Right ventricle myocardium inferior (tissue), 1 donor: ENCODE measurements around the gene PHRF1. TPM values are rescaled to one million over a fixed set of nuclear protein-coding genes. Genes with fewer than 3 reads are reported as not detected.
"Not testable (repeated sequence)": the region's sequence is repeated elsewhere in the genome, so short reads cannot be mapped to it uniquely, and the experiment has no call there.

Experiments
- ATAC-seq: fragments of 200-7000 bp; cut with Tn5 transposase; one replicate; pipeline ENCODE4 v1.9.1; 2020; ENCODE audit warnings: mild to moderate bottlenecking, moderate library complexity
- DNase-seq: peaks from one replicate; pipeline ENCODE4 v3.0.0; 2021; ENCODE audit errors: missing footprints
- intact Hi-C: fragments of 100-400 bp; cut with DNase I; formaldehyde crosslinking; loops from one replicate; pipeline ENCODE4 v1.11.0; 2022
- total RNA-seq: library from RNA; stranded (reverse); fragmentation: NEBNext Ultra II Directional; extraction: Animal tissue kit (Norgen Biotek cat#: 25700); gene quantifications from one replicate; pipeline ENCODE4 v1.2.1, GENCODE V29; 2021
- donor health status: DM: no; HTN: yes; CAD: no; lungs with severe emphysema.

PHRF1 gene
- total RNA-seq, 1 donor from 2014 or later = 16.6 TPM

DNA sequence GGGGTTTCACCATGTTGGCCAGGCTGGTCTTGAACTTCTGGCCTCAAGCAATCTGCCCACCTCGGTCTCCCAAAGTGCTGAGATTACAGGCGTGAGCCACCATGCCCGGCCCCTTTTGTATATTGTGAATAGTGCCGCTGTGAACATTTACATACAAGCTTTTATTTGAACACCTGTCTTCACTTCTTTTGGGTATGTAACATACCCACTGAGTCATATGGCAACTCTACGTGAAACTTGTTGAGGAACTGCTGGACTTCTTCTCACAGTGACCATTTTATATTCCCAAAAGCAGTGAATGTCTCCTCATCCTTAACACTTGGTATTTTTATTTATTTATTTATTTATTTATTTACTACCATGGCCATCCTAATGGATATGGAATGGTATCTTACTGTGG lies 54.6 kb downstream of the PHRF1 start:
- DNase-seq (no peak), ATAC-seq (no peak)
- intact Hi-C loops = no loop called here

- intact Hi-C loops = no loop called here
- DNase-seq (peak; percentile 16), ATAC-seq (no peak)
Measured at GRCh38 chr11:635945-636510, 59.8 kb downstream of the PHRF1 start.

- intact Hi-C loops = no loop called here
- ATAC-seq (peak; percentile 63), DNase-seq (peak; percentile 49)
Measured at GRCh38 chr11:636511-637332, 60.5 kb downstream of the PHRF1 start, which contains the start of gene DRD4. Gene DRD4, plus strand, starts transcription at chr11:637269. Its CDS starts 36 bp downstream, at chr11:637305.

- DNase-seq = no peak
- ATAC-seq = no peak
- intact Hi-C loops = no loop called here
Measured at GRCh38 chr11:637333-637592, 61.0 kb downstream of the PHRF1 start.

- ATAC-seq (no peak), DNase-seq (peak; percentile 60)
- intact Hi-C loops = no loop called here
Measured at GRCh38 chr11:637593-638521, 61.6 kb downstream of the PHRF1 start.

GRCh38 chr11:638631-639331 lies 62.5 kb downstream of the PHRF1 start:
- intact Hi-C loops = no loop called here
- peak; percentile 35 for DNase-seq
- ATAC-seq = no peak

- intact Hi-C loops = no loop called here
- DNase-seq = peak; percentile 33
- ATAC-seq = no peak
Measured at GRCh38 chr11:639332-639955, 63.2 kb downstream of the PHRF1 start.

DNA sequence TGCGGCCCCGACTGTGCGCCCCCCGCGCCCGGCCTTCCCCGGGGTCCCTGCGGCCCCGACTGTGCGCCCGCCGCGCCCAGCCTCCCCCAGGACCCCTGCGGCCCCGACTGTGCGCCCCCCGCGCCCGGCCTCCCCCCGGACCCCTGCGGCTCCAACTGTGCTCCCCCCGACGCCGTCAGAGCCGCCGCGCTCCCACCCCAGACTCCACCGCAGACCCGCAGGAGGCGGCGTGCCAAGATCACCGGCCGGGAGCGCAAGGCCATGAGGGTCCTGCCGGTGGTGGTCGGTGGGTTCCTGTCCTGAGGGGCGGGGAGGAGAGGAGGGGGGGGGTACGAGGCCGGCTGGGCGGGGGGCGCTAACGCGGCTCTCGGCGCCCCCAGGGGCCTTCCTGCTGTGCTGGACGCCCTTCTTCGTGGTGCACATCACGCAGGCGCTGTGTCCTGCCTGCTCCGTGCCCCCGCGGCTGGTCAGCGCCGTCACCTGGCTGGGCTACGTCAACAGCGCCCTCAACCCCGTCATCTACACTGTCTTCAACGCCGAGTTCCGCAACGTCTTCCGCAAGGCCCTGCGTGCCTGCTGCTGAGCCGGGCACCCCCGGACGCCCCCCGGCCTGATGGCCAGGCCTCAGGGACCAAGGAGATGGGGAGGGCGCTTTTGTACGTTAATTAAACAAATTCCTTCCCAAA lies 63.9 kb downstream of the PHRF1 start:
- DNase-seq (peak; percentile 60), ATAC-seq (no peak)
- intact Hi-C loops = no loop called here

- ATAC-seq (no peak), DNase-seq (peak; percentile 52)
- intact Hi-C loops = no loop called here
Measured at GRCh38 chr11:641806-642370, 65.6 kb downstream of the PHRF1 start.

DNA sequence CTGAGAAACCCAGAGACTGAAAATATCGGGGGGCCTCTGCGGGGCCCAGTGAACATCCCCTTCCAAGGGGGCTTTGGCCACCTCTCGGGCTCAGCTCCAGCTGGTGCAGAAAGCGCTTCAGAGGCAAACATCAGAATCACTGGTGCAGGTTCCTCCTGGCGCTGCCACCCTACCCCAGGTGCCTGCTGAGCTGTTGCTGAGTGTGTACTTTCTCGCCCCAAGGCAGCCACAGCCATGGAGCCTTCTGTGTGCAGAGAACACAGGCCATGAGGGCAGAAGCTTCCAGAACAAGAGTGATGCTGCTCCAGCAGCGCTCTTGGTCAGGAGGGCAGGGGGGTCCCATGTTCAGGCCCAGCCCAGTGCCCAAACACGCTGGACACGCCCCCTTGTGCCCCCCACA lies 67.1 kb downstream of the PHRF1 start:
- ATAC-seq (no peak), DNase-seq (peak; percentile 45)
- intact Hi-C loops = no loop called here

DNA sequence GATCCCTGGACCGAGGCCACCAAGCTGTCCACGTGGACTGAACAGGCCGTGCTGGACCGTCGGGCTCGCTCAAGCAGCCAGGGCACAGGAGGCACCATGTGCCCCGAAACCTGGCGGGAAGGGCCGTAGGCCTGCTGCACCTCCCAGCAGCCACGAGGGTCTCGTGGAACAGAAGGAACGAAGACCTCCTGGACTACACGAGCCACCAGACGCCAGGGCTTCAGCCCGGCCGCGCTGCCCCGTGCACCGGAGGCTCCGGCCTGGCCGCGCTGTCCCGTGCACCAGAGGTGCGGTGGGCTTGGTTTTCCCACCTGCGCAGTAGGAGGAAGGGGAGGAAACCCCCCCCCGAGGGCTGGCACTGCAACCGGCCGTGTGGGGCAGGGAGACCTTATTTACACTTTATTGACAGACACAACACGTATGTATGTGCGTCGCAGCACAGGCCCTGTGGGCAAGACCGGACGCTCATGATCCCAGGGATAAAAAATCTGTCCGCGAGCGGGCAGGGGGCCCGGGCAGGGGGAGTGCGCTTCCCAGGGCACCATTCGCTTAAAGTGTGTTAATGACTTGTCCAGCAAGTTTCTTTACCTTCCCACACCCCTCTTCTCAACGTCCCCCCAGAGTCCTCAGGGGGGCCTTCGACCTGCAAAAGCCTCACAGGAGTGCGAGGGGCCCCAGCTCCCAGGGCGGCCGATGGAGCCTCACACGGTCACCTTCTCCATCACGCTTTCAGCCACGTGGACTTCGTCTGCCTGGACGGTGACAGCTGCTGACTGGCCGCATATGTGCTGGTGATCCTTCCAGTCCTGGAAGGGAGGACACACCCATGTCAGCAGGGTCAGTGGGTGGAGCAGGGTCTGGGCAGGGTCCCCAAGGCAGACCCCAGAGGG lies 67.8 kb downstream of the PHRF1 start:
- DNase-seq = no peak
- intact Hi-C loops = no loop called here
- ATAC-seq = no peak

GRCh38 chr11:645536-645935 lies 69.3 kb downstream of the PHRF1 start:
- intact Hi-C loops = no loop called here
- DNase-seq (no peak), ATAC-seq (no peak)

DNA sequence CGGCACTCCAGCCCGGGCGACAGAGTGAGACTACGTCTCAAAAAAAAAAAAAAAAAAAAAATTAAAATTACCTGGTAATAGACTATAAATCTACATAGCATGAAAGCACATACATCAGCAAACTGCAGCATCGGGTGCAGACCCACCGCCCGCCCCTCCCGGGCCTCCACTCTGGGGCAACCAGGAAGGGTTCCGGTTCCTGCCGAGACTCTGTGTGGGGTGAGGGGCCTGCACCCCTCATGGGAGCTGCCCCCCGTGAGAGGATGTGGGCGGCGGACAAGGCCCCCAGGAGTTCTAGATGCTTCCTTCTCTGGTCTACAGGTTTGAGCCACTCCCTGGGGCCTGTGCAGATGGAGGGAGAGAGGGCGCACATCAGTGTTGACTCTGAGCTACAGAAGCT lies 69.9 kb downstream of the PHRF1 start:
- DNase-seq = no peak
- ATAC-seq = no peak
- intact Hi-C loops = no loop called here

DNA sequence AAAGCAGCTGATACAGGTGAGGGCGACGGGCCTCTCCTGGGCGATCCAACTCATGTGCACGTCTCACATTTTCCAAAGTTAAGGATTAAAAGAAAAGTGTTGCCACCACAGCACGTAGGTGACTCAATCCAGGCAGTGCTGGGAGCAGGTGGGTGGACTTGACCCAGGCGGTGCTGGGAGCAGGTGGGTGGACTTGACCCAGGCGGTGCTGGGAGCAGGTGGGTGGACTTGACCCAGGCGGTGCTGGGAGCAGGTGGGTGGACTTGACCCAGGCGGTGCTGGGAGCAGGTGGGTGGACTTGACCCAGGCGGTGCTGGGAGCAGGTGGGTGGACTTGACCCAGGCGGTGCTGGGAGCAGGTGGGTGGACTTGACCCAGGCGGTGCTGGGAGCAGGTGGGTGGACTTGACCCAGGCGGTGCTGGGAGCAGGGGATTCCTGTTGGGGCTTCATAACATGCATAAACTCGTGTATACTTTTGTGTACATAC lies 71.4 kb downstream of the PHRF1 start:
- ATAC-seq, intact Hi-C loops, DNase-seq: not testable (repeated sequence)

DNA sequence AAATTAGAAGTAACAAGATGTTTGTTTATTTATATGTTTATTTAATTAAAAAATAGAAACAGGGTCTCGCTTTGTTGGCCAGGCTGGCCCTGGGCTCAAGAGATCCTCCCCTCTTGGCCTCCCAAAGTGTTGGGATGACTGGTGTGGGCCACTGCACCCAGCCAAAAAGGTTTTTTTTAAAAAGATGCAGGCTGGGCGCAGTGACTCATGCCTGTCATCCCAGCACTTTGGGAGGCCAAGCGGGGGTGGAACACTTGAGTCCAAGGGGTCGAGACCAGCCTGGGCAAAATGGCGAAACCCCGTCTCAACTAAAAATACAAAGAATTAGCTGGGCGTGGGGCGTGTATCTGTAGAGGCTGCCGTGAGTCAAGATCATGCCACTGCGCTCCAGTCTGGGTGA lies 74.2 kb downstream of the PHRF1 start:
- ATAC-seq (no peak), DNase-seq (no peak)
- intact Hi-C loops = no loop called here

DNA sequence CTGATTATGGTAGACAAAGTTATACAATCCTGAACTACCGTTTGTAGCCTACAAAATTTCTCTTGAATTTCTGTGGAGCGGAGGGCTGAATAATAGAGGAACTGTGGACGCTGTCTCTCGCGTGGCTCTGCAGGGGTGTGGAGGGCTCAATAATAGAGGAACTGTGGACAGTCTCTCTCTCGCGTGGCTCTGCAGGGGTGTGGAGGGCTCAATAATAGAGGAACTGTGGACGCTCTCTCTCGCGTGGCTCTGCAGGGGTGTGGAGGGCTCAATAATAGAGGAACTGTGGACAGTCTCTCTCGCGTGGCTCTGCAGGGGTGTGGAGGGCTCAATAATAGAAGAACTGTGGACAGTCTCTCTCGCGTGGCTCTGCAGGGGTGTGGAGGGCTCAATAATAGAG lies 76.9 kb downstream of the PHRF1 start:
- ATAC-seq, DNase-seq, intact Hi-C loops: not testable (repeated sequence)

DNA sequence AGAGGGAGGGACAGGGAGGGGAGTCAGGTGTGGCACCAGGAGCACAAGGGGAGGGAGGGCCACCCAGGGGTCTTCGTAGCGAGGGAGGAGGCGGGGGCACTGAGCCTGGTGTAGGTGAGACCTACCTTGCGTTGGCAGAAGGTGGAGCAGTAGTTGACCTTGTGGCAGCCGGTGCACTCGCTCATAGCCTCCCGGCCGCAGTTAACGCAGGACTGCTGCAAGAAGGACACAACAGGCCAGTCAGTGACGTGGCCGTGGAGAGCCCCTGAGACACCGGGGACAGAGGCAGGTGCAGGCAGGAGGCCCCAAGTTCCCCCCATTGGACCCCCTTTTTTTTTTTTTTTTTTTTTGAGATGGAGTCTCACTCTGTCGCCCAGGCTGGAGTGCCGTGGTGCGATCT lies 77.6 kb downstream of the PHRF1 start:
- no peak for ATAC-seq
- no peak for DNase-seq
- intact Hi-C loops = no loop called here
